Kidney tubule cell (primary cell): ENCODE data around the gene RBP3.

ENCODE experiments used
- DNase-seq: peaks from one replicate; pipeline ENCODE4 v3.0.0-alpha.2; 2018; ENCODE audit warnings: low spot score

Gene RBP3

GRCh38 chr10:47348138-47348651 is at the start of gene RBP3:
TSS of gene RBP3 (plus strand) at chr10:47348363. CDS start at chr10:47348485, 122 bp downstream.
- no peak for DNase-seq

- no peak for DNase-seq
Measured at GRCh38 chr10:47298715-47299114, 49.4 kb upstream of the RBP3 start.

DNA sequence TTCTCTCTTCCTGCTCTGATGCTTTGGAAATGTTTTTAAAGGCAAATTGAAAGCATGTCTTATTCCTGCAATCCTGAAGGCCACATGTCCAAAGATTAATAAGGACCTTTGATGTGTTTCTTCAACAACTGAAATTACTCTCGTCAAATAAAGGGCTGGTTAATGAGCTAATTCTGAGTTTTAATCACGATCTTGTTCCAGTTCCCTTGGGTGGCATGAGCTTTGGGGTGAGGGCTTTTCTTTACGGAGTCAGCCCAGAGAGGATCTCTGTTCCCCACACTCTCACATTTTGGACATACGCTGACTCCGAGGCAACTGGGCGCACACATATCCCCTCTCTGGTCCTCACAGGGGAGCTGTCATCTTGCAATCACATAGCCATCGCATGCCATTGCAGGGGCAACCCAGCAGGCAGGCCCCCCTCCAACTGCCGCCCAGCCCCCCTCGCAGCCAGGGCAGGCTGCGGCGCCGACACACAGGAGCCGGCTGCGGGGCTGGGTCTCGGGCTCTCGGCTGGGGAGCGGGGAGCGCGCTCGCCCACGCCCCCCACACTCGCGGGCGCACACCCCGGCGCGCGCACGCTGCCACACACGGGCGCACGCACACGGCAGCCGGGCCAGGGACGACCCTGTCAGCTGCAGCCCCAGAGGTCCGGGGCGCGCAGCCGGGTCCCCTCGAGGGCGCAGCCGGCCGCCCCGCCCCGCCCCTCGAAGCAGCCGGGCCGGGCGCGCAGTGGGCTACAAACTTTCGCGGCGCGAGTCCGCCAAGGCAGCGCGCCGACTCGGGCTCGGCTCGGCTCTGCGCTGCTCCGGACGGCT is 48.3 kb upstream of the RBP3 start, which contains the start of gene GDF10:
TSS of gene GDF10 (plus strand) at position 587 of the 818 bp plus-strand sequence. CDS start 455 bp downstream, outside the sequence.
- DNase-seq, result no peak

DNA sequence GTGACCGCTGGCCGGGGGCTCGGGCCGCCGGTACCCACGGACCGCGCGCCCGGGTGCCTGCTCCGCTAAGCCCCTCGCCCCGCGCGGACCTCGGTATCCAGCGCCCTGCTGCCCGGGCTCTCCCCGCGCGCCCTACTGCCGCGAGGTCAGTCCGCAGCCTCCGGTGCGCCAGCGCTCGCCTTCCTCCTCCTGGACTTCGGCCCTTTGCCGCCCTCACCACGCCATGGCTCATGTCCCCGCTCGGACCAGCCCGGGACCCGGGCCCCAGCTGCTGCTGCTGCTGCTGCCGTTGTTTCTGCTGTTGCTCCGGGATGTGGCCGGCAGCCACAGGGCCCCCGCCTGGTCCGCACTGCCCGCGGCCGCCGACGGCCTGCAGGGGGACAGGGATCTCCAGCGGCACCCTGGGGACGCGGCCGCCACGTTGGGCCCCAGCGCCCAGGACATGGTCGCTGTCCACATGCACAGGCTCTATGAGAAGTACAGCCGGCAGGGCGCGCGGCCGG is 47.7 kb upstream of the RBP3 start:
- no peak for DNase-seq

DNA sequence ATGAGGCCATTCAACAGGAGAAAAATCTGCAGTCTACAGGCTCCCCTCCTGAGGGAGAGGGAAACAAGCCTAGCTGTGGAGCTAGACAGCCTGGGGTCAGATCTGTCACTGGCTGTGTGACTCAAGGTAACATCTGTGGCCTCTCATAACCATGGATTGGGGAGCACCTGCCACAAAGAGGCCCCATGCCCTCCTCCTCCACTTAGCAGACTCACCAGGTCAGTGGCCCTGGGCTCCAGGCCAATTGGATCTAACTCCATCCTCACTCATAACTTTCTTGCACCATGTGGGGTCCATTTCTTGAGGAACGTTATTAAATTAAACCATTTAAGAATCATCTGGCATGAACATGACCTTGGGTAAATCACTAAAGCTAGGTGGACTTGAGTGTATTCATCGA is 46.3 kb upstream of the RBP3 start:
- no peak for DNase-seq

DNA sequence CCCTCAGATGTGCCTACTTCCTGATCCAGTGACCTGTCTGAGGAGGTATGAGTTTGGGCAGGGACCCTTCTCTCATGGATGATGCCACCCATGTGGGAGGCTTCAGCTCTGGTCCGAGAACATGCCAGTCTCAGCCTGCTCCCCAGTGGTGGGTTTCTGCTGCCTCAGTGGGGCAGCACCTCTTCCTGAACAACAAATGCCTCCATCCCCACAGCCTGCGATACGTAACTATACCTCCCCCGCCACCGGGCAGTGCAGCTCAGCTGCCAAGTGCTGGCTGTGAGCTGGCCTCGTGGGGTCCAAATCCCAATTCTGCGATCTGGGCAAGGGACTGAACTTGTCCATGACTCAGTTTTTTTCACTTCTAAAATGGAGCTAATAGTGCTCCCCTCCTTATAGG is 45.1 kb upstream of the RBP3 start:
- no peak for DNase-seq

DNA sequence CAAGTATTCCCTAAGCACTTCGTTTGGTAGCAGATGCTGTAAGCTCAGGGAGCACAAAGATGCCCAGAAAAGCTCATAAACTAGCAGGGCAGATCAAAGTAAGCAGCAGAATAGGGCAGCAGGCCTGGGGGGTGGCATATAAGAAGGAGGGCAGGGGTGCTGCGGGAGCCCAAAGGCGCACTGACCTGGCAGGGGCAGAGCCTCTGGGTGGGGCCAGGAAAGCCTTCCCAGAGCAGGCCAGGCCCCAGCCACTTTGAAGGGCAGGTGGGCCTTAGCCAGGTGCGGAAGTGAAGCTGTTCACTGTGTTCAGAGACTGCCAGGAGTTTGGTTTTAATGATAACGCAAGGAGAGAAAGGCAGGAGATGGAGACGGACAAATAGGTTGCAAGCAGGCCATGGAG is 44.3 kb upstream of the RBP3 start:
- DNase-seq, result no peak

- DNase-seq, result no peak
Measured at GRCh38 chr10:47305566-47305965, 42.6 kb upstream of the RBP3 start.

GRCh38 chr10:47306387-47307210 is 41.6 kb upstream of the RBP3 start:
- DNase-seq, result no peak

DNA sequence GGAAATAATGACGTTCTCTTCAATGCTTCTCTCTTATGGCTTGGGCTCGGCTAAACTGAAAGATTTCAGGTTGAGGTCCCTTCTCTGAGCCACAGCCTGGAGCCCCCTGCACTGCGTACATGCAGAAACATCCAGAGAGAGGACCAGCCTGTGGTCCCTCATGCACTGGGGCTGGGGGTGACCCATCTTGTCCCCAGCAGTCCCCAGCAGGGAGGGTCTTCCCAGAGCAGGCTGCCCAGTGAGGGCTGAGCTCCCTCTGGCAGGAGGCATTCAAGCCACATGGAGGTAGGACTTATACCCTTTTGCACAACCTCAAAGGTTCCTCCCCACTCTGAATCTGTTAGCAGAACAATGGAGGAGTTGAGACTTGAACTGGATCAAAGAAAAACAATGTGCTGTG is 40.8 kb upstream of the RBP3 start:
- no peak for DNase-seq

DNA sequence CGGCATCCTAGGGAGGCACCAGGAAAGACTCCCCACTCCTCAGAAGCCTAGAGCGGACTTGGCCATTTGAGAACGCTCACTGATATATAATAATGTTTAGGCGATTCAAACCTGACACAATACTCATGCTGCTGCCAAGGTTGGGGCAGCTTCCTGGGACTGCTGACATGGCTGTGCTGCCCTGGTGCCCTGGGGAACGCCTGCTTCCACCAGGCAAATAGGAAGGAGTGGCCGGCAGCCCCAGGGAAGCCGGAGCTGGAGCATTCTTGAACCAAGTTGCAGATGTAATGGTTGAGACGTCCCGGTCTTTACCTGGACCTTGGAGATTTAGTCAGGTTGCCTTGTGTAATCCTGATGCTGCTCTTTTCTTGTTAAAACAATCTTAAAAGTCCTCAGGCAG is 39.4 kb upstream of the RBP3 start:
- no peak for DNase-seq

DNA sequence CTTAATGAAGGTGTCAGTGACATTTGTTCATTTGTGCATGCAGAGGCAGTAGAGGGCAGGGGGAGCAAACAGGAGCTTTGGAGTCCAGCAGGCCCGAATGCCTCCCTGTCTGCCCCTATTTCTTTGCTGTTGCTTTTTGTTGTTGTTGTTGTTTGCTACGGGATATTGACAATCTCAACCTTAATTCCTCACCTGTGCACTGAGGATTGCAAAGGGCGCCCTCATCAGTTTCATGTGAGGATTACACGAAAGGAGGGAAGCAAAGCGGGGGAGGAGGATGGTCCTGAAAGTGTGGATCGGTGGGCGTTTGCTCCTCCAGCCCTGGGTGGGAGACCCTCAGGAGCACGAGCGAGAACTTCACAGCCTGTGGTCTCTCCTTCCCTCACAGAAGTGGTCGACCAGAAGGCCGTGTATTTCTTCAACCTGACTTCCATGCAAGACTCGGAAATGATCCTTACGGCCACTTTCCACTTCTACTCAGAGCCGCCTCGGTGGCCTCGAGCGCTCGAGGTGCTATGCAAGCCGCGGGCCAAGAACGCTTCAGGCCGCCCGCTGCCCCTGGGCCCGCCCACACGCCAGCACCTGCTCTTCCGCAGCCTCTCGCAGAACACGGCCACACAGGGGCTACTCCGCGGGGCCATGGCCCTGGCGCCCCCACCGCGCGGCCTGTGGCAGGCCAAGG is 38.6 kb upstream of the RBP3 start:
- DNase-seq, result no peak

GRCh38 chr10:47310090-47310505 is 38.1 kb upstream of the RBP3 start:
- DNase-seq, result no peak

DNA sequence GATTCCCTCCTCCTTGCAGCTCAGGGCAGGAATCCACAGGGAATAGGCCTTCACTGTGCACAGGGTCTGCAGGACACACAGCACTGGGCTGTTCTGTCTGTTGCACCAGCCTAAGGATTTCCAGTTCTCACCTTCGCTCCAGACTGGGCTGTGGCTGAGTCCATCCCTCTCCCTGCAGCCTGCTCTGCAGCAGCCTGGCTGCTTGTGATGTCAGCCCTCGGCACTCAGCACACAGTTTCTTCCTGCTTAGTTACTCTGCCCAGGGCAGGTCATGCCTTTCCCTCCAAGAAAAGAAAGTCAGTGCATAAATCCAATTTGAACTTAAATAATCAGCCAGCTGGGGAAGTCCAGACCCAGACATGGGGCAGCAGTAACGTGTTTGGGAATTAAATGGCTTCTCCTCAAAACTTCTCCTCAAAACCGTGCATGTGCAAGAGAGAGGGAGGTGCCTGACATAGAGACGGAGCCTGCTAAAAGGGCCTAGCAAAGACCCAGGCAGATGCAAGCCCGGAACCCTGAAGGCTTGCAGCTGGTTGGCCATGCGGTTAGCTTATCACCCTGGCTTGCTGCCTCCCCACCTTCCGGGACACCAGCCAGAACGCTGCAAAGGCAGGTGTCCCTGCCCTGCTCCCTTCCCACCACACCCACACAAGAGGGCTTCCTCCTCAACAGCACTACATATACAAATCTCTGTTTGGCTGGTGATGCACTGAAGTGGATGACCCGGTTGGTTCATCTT is 36.8 kb upstream of the RBP3 start:
- no peak for DNase-seq

DNA sequence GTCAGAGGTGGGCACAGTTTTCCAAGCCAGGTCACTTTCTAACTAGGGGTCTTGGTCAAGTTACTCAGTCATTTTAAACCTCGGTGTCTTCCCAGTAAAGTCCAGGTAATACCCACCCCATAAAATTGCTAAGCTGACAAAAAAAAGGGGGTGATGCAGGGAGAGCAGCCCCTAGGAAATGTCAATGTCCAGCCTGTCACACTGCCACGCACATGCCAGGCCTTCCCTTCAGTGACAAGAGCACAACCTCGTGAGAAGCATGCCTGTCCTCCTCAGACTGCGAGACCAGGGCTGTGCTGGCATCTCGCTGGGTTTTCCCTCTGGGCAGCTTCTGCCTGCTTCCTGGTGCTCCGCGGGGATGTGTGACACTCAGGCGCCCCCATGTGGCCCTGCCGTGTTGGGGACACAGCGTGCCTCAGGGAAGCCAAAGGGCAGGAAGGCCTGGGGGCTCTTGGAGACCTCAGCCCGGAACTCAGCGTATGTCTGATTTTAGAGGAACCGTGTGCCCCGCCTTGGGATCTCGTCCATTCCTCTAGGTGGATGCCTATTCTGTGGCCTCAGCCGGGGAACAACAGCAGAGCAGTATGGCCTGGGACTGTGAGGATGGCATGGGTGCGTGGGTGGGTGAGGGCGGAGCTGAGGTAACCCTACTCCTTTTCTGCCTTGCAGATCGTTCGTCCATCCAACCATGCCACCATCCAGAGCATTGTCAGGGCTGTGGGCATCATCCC is 36.1 kb upstream of the RBP3 start:
- DNase-seq, result peak; percentile 78

- DNase-seq, result no peak
Measured at GRCh38 chr10:47312663-47312995, 35.5 kb upstream of the RBP3 start.

GRCh38 chr10:47314416-47314970 is 33.7 kb upstream of the RBP3 start:
- no peak for DNase-seq

- no peak for DNase-seq
Measured at GRCh38 chr10:47315421-47315820, 32.7 kb upstream of the RBP3 start.

DNA sequence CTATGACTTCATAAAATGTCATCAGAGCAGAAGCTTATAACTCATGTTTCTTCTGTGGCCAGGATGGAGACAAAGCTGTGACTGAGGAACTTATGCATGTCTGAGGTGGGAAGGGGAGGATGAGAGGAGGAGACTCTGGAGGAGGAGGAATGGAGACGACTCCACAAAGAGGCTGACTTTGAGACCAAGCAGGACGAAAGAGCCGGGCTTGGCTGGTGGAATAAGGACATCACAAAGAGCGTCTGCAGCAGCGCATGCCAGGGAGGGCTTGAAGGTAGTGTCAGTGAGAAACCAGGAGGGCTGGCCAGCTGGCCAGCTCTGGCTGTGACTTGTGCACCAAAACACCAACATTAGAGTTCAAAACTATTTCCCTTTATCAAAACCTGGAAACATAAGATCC is 32.0 kb upstream of the RBP3 start:
- DNase-seq, result no peak

DNA sequence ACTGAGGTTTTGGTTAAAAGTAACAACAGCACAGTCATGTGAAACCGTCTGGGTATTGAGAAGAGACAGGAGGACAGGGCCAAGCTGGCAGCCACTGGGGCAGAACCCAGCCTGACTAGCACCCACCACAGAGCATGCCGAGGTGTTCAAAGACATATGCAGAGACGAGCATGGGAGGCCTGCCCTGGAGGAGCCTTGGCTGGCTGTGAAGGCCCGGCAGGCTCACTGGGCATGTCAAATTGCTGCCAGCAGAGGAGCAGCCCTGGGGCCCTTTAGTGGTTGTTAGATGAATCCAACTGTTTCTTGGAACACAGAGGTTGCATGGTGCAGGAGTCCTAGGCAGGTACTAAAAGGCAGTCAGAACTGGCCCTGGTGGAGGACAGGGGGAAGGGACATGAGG is 30.9 kb upstream of the RBP3 start:
- no peak for DNase-seq

GRCh38 chr10:47318706-47319105 is 29.5 kb upstream of the RBP3 start:
- DNase-seq, result no peak
